Activated CD4-positive, alpha-beta T cell treated with anti-CD3 and anti-CD28 coated beads for 1 hour (primary cell): ENCODE results near the gene AOPEP.

Source experiments
- DNase-seq: peaks from one replicate; pipeline ENCODE4 v3.0.0-alpha.2; 2020

Gene AOPEP

DNA sequence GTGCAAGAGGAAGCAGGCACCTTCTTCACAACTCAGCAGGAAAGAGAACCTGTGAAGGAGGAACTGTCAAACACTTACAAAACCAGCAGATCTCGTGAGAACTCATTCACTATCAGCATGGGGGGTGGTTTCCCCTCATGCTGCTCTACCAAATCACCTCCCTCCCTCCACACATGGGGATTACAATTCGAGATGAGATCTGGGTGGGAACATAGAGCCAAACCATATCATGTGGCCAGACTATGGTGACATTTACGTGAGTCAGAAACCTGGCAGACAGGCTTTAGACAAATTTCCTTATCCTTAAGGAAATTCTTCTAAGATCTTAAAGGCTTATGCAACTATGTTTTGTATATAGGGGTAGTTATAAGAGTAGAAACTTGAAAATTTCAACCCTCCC lies 8.7 kb upstream of the AOPEP start:
- DNase-seq, result no peak

DNA sequence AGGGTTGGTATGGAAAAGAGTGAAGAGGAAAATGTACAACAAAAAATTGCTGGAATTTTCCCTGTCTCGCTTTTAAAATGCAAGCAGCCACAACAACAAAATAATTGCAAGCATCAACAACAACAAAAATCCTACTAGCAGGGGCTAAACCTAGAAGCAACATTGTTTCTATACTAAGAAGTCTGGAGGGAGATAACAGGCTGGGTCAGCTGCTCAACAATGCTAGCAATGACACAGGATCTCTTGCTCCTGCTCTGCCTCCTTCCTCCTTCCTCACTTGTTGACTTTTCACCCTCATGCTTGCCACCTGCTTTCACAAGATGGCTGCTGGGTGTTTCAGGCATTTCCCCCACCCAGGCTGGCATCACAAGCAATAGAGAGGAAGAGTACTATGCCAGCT lies 7.6 kb upstream of the AOPEP start:
- DNase-seq, result no peak

- DNase-seq, result no peak
Observed at GRCh38 chr9:94719878-94720277, 6.6 kb upstream of the AOPEP start.

DNA sequence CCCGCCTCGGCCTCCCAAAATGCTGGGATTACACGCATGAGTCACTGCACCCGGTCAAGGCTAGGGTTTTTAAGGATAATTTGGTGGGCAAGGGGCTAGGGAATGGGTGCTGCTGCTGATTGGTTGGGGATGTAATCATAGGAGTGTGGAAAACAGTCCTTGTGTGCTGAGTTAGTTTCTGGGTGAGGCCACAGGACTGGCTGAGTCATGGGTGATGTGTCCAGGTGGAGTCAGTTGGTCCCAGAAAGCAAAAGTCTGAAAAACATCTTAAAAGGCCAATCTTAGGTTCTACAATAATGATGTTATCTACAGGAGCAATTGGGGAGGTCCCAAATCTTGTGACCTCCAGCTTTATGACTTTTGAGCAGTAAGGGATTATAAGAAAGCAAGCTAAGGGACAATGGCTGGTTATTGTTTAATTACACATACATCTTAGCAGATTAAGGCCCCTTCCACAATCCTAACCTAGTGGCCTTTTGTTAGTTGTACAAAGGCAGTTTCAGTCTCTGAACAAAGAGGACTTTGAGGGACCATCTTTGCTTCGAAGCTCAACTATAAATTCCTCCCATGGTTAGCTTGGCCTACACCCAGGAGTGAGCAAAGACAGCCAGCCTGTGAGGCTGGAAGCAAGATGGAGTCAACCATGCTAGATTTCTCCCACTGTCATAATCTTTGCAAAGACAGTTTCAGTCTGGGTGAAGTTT lies 5.5 kb upstream of the AOPEP start:
- DNase-seq, result no peak

DNA sequence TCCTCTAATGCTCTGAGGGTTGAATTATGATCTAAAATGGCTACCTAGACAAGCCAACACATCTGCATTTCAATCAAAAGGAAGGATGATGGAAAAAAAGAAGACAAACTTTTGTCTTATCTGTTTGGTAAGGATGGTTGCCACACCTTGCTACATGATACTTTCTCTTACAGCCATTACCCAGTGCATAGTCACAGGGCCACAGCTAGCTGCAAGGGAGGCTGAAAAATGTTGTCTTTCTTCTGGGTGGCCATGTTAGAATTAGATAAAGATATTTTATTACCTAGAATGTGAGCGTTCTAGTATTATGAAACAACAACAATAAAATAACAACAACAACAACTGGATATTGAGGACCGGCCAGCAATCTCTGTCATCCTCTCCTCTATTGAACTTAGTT lies 4.7 kb upstream of the AOPEP start:
- DNase-seq, result no peak

GRCh38 chr9:94725293-94725692 lies 1.2 kb upstream of the AOPEP start:
- no peak for DNase-seq

DNA sequence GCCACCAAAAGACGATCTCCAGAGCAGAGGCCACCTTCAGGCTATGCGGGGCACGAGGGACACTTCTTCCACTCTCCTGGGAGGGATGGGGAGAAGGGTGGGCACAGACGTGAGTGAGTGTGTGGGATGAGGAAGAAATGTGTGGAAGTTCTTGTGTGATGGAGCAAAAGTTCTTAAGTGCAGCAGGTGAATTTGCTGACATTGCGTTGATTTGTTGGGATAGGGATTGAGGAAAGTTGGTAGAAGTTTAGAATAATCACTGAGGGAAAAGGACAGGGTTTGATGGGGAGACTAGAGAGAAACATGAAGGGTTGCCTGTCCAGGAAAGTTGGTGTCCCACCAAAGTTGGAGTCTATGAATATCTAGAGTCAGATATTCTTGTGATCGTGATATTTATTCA lies 2.2 kb downstream of the AOPEP start:
- no peak for DNase-seq

DNA sequence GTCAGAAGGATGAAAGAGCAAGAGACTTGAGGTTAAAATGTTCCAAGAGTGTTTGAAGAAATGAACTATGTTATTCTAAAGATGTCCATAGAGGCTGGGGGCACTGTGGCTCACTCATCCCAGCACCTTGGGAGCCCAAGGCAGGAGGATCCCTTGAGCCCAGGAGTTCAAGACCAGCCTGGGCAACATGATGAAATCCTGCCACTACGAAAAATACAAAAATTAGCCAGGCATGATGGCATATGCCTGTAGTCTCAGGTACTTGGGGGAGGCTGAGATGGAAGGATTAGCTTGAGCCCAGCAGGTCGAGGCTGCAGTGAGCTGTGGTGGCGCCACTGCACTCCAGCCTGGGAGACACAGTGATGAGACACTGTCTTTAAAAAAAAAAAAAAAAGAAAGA lies 2.7 kb downstream of the AOPEP start:
- DNase-seq, result no peak

- DNase-seq, result no peak
Observed at GRCh38 chr9:94734054-94734754, 7.7 kb downstream of the AOPEP start.

- DNase-seq, result no peak
Observed at GRCh38 chr9:94736759-94737158, 10.3 kb downstream of the AOPEP start.

- no peak for DNase-seq
Observed at GRCh38 chr9:94740145-94740840, 13.8 kb downstream of the AOPEP start.

DNA sequence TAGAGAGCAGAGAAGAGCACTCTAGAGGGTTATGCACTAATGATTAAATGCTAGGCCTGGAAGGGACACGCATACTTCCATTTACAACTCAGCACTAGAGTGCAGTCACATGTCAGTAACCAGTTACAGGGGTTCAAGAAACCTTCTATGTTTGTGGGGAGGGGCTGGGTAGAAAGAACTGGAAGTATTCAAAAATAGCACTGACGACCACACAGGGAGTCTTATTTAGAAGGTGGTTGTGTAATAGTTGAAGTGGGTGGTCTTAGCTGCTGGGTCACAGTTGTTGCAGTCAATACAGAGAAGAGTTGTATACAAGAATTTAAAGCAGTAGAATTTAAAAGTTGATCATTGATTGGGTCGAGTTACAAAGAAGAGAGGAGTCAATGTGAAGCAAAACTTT lies 15.4 kb downstream of the AOPEP start:
- no peak for DNase-seq

DNA sequence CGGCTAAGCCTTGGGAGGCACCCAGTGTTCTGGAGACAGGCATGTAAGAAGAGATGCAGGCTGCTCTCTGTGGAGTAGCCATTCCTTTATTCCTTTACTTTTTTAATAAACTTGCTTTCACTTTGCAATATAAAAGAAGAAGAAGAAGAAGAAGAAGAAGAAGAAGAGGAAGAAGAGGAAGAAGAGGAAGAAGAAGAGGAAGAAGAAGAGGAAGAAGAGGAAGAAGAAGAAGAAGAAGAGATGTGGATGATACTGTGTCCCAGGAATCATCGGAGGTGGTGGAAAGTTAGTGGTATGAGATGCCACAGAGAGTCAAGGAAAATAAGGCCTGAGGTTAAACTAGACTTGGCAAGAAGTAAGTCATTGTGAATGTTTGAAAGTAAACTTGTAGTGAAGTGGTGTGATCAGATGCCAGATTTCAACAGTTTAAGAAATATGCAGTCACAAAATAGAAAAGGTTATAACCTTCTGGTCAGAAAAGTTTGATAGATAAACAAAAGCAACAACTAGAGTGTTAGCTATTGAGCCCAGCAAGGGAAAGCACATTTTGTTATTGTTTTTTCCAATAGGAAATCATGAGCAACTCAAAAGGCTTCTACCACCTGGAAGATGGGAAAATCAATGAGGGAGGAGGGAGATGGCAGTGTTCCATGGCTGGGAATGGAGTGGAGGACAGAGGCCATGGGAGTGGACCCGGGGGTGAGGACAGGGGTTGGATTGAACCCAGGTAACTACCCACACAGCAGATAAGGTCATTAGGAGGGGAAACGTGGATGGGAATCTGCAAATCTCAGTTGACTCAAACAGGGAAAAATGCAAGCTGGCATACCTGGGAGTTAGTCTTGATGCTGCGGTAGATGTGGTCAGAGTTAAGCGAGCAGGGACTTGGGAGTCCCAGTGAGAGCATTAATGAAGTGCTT lies 16.8 kb downstream of the AOPEP start:
- no peak for DNase-seq

DNA sequence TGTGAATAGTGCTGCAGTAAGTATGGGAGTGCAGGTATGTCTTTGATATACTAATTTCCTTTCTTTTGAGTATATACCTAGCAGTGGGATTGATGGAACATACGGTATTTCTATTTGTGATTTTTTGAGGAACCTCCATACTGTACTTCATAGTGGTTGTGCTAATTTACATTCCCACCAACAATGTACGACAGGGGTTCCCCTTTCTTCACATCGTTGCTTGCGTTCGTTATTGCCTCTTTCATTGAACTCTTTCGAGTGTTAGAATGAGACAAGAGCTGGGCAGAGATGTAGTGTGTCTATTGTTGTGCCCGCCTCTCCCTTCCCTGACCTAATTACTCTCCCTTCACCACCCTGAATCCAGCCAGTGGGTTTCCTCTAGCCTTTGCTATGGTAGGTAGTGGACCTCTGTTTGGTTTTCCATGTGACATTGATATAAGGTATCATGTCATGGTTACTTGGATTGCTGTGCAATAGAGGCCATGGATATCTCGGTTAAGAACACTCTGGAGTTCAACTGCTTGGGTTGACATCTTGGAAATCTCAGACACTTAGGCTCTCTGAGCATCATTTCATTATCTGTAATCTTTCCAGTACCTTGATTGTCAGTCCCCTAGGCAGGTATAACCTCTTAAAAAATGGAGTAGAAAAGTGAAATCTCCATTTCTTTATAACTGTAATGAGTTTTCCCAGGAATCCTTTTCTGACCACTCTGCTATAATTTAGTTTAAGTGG lies 19.5 kb downstream of the AOPEP start:
- no peak for DNase-seq

GRCh38 chr9:94746541-94747370 lies 20.3 kb downstream of the AOPEP start:
- no peak for DNase-seq

- DNase-seq, result no peak
Observed at GRCh38 chr9:94754976-94755475, 28.5 kb downstream of the AOPEP start.

DNA sequence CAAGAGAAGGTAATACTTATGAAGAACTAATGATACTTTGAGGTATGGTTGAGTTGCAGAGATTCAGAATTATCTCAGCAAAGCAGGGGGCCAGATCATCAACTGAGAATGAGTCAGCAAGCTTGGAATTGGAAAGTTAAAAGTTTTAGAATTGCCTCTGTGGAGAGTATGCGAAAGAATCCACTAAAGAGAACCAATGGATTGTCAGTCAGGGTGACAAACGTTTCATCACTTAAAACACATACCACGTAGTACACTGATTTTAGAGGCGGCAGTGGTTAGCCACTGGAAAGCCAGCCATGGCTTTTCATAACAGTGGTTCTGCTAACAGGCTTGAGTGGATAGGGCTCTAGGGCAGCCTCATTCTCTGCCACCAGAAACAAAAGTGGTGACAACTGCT lies 30.7 kb downstream of the AOPEP start:
- no peak for DNase-seq

DNA sequence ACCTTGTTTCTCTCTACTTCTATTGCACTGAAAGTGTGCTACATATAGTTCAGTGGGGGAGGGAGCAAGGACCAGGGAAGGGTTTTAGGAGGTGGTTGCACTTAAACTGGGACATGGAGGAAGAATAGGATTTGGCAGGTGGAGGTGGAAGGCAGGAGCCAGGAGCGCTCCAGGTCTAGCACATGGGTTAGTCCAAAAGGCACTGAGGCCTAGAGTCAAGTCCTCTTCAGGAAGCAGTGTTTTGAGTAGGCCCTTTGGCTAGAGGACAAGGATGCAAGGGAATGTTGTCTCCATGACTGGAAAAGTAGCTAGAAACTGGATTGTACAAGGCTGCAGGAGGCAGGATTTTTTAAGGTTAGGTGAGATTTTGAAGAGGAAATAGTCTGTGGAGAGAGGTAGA lies 31.5 kb downstream of the AOPEP start:
- DNase-seq, result no peak

GRCh38 chr9:94758880-94759279 lies 32.4 kb downstream of the AOPEP start:
- DNase-seq, result no peak

DNA sequence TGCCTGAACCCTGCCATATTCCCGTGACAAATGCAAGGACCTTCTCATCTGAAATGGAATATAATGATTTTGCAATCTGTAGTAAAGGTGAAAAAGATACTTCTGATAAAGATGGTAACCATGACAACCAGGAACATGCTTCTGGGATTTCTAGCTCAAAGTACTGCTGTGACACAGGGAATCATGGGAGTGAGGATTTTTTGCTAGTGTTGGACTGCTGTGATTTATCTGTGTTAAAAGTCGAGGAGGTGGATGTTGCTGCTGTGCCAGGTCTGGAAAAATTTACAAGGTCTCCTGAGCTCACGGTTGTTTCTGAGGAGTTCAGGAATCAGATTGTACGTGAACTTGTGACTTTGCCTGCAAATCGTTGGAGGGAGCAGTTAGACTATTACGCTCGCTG lies 33.5 kb downstream of the AOPEP start:
- no peak for DNase-seq

- DNase-seq, result no peak
Observed at GRCh38 chr9:94760660-94761059, 34.2 kb downstream of the AOPEP start.
